ENCODE data around the gene SLU7.

SLU7 gene

GRCh38 chr5:160453751-160454150 is 34.9 kb upstream of the SLU7 start:
- no peaks in the 10 kb centered on the region for H3K36me3 ChIP-seq (ENCODE audit: control insufficient read depth, insufficient read depth, low read length)
- no peak overlapping the region for H3K4me3 ChIP-seq (replicated peaks; ENCODE audit: low read depth, low read length)
- no peaks in the 10 kb centered on the region for H3K27me3 ChIP-seq (replicated peaks; ENCODE audit: control insufficient read depth, insufficient read depth, low read length)
- DNase-seq (ENCODE audit: extremely low read depth, insufficient read length) = no peak
- no peak for TF ChIP-seq CTCF (IDR thresholded peaks at IDR 0.05; ENCODE audit: insufficient read depth, low read length, poor library complexity, severe bottlenecking)

- no peak for TF ChIP-seq CTCF (IDR thresholded peaks at IDR 0.05; ENCODE audit: insufficient read depth, low read length, poor library complexity, severe bottlenecking)
- no peak for DNase-seq (ENCODE audit: extremely low read depth, insufficient read length)
- H3K27me3 ChIP-seq (replicated peaks; ENCODE audit: control insufficient read depth, insufficient read depth, low read length) = no peaks in the 10 kb centered on the region
- no peak overlapping the region for H3K4me3 ChIP-seq (replicated peaks; ENCODE audit: low read depth, low read length)
- H3K36me3 ChIP-seq (ENCODE audit: control insufficient read depth, insufficient read depth, low read length) = no peaks in the 10 kb centered on the region
Observed at GRCh38 chr5:160452795-160453194, 33.9 kb upstream of the SLU7 start.

GRCh38 chr5:160452036-160452435 is 33.2 kb upstream of the SLU7 start:
- no peaks in the 10 kb centered on the region for H3K27me3 ChIP-seq (replicated peaks; ENCODE audit: control insufficient read depth, insufficient read depth, low read length)
- TF ChIP-seq CTCF (IDR thresholded peaks at IDR 0.05; ENCODE audit: insufficient read depth, low read length, poor library complexity, severe bottlenecking) = no peak
- H3K4me3 ChIP-seq (replicated peaks; ENCODE audit: low read depth, low read length) = no peak overlapping the region
- H3K36me3 ChIP-seq (ENCODE audit: control insufficient read depth, insufficient read depth, low read length) = no peaks in the 10 kb centered on the region
- no peak for DNase-seq (ENCODE audit: extremely low read depth, insufficient read length)

- DNase-seq (ENCODE audit: extremely low read depth, insufficient read length) = no peak
- no peak for TF ChIP-seq CTCF (IDR thresholded peaks at IDR 0.05; ENCODE audit: insufficient read depth, low read length, poor library complexity, severe bottlenecking)
- no peaks in the 10 kb centered on the region for H3K27me3 ChIP-seq (replicated peaks; ENCODE audit: control insufficient read depth, insufficient read depth, low read length)
- no peaks in the 10 kb centered on the region for H3K36me3 ChIP-seq (ENCODE audit: control insufficient read depth, insufficient read depth, low read length)
- no peak overlapping the region for H3K4me3 ChIP-seq (replicated peaks; ENCODE audit: low read depth, low read length)
Observed at GRCh38 chr5:160451281-160451680, 32.4 kb upstream of the SLU7 start.

GRCh38 chr5:160450164-160450932 is 31.5 kb upstream of the SLU7 start:
- H3K27me3 ChIP-seq (replicated peaks; ENCODE audit: control insufficient read depth, insufficient read depth, low read length) = no peaks in the 10 kb centered on the region
- DNase-seq (ENCODE audit: extremely low read depth, insufficient read length) = no peak
- no peak overlapping the region for H3K4me3 ChIP-seq (replicated peaks; ENCODE audit: low read depth, low read length)

More at GRCh38 chr5:160450164-160450932, 31.5 kb upstream of the SLU7 start:
- TF ChIP-seq CTCF (IDR thresholded peaks at IDR 0.05; ENCODE audit: insufficient read depth, low read length, poor library complexity, severe bottlenecking) = no peak
- no peaks in the 10 kb centered on the region for H3K36me3 ChIP-seq (ENCODE audit: control insufficient read depth, insufficient read depth, low read length)
